GM19023 (cell line): Measurements from ENCODE around the gene STOM.
"Not testable (repeated sequence)": the region's sequence is repeated elsewhere in the genome, so short reads cannot be mapped to it uniquely, and the experiment has no call there.

ENCODE experiments used
- ATAC-seq: cut with Tn5 transposase; IDR thresholded peaks from one replicate; pipeline ENCODE4 v1.9.1; 2021; ENCODE audit warnings: mild to moderate bottlenecking, moderate library complexity; ENCODE audit not compliant: unreplicated experiment

STOM gene

DNA sequence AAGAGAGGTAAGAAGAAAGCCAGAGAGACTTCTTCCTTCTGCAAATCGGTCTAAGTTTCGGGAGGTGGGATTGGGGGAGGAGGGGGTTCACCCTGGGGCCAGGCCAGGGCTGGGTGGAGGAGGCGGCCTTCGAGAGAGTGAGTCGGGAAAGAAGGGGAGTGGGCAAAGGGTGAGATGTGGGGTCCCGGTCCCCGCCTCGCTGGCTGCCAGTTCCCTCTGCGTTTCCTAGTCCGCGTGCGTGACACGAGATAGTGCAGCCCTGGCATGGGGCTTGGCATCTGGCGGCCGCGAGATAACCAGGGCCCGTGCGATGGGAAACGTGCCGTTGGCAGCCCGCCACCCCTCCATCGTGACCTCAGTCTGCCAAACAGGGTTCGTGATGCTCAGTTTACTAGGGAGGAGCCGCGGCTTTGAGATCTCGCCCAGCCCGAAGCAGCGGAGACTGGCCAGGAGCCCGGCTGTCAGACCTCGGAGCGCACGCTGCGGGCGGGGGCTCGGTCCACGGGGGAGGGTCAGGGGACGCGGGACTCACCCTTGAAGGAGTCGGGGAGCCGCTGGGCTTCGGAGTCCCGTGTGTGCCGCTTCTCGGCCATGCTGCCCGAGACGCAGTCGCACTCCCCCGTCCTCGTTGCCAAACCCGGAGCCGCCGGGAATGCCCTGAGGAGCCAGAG, at the start of gene STOM:
Gene STOM, minus strand, starts transcription at position 656 of the 671 bp plus-strand sequence. Its CDS starts 63 bp downstream, at position 593.
- ATAC-seq, result peak; percentile 69

DNA sequence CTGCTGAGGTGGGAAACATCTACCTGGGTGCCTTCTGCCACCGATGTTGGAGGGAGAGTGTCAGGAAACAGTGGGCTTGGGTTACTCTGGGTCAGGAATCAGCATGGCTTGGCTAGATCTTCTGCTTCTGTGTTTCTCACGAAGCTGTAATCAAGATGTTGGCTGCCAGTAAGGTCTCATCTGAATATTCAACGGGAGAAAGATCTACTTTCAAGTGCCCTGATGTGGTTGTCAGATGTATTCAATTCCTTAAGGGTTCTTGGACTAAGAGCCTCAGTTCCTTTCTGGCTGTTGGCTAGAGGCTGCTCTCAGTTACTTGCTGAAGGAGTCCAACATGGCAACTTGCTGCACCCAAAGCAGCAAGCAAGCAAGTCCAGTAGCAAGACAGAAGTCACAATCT, 41.9 kb upstream of the STOM start:
- ATAC-seq, result no peak

DNA sequence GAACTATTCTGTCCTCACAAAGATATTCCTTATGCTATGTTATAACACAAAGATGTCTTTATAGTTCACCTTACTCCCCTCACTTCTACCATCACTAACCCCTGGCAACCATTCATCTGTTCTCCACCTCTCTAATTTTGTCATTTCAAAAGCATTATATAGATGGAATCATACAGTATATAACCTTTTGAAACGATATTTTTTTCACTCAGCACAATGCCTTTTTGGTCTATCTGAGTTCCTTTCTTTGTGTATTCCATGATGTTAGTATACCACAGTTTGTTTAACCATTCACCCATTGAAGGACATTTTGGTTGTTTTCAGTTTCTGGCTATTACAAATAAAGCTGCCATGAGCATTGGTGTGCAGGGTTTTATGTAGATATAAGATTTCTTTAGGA, 35.8 kb upstream of the STOM start:
- ATAC-seq, result no peak

DNA sequence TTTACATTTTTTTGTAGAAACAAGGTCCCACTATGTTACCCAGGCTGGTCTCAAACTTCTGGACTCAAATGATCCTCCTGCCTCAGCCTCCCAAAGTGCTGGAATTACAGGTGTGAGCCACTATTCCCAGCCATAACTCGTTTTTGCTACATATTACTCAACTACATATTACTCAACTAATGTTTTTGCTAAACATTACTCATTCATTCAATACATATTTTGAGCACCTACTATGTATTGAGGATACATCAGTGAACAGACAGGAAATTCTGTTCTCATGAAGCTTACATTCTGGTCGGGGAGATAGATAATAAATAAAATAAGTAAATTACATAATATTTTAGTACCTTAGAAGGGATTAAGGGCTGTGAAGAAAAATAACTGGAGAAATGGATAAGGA, 34.9 kb upstream of the STOM start:
- ATAC-seq, result no peak

GRCh38 chr9:121399883-121400607, 30.0 kb upstream of the STOM start:
- no peak for ATAC-seq

DNA sequence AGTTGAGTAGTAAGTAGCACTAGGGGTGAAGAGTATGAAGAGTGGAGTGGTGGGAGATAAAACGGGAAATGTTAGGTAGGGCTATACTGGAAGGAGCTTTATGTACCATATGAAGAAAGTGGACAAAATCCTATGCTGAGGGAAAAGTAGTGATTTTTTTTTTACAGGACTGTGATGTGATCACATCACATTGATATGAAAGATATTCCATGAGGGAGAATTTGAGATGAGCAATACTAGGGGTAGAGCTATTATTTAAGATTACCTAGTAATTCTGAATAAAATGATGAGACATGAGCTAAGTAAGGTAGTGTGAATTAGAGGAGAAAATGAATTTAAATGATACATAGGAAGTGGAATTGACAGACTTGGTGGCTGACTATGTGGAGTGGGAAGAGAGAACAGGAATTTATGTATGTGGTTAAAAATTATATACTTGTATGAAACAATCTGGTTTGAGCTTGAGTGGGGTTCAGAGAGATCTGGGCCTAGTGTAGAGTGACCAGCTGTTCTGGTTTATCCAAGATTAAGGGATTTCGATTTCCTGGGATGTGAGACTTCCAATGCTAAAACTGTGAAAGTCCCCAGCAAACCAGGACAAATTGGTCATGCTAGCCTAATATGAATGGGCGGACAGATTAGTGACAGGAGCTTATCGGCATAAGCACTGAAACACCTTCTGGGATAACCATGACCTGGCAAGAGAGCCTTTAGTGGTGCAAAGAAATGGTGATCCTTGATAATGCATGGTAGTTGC, 29.3 kb upstream of the STOM start:
- ATAC-seq, result no peak

- no peak for ATAC-seq
Observed at GRCh38 chr9:121398374-121398773, 28.3 kb upstream of the STOM start.

- ATAC-seq, result not testable (repeated sequence)
Observed at GRCh38 chr9:121397277-121397676, 27.2 kb upstream of the STOM start.

GRCh38 chr9:121395558-121395957, 25.5 kb upstream of the STOM start:
- no peak for ATAC-seq

DNA sequence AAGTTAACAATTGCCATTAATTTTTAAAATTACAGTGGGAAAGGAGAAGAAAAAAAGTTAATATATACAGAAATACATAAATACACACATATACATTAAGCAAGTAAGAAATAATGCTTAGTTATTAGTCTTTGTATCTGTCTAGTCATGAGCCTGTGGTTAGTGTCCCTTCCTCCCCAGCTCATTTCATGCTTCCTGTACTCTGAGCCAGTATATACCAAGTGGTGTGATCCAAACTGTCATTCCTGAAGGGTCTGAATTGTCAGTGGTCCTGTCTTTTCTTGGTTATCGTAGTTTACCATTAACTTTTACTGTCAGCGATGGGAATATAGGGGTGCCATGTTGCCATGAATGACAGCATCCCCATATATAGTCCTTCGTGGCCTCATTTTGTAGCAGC, 24.2 kb upstream of the STOM start:
- no peak for ATAC-seq

GRCh38 chr9:121393318-121393717, 23.3 kb upstream of the STOM start:
- no peak for ATAC-seq

DNA sequence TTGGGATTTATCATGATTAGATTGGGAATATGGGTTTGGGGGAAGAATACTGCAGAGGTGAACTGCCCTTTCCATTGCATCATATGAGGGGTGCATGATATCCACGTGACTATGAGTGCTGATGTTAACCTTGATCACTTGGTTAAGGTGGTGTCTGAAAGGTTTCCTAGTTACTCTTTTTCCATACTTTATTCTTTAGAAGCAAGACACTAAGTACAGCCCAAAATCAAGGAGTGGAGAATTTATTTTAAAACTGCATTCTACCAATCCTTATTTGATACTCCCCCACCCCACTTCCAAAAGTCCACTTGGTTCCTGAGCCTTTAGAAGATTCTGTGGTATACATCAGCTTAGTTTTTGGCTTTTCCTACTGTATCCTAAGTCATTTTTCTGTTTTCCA, 20.3 kb upstream of the STOM start:
- ATAC-seq, result no peak

GRCh38 chr9:121388140-121388905, 18.3 kb upstream of the STOM start:
- ATAC-seq, result no peak

DNA sequence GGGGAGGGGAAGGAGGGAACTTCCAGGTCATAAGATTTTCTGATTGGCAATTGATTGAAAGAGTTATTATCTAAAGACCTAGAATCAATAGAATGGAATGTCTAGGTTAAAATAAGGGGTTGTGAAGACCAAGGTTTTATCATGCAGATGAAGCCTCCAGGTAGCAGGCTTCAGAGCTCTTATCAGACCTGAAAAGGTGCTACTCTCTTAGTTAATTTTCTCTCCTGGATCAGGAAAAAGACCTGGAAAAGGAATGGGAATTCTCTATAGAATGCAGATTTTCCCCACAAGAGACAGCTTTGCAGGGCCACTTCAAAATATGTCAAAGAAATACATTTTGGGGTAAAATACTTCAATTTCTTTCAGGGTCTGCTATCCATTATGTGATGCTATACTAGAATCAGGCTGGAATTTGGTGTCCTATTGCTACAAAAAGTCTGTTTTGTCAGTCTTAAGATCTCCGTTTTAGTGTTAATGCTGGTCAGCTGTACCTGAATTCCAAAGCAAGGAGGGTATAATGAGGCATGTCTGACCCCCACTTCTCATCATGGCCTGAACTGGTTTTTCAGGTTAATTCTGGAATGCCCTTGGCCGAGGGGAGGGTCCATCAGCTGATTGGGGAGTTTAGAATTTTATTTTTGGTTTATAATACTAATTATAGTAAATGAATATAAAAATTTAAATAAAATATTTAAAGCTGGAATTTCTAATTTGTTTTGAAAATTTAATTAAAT, 16.6 kb upstream of the STOM start:
- no peak for ATAC-seq

- no peak for ATAC-seq
Observed at GRCh38 chr9:121383715-121384114, 13.7 kb upstream of the STOM start.

DNA sequence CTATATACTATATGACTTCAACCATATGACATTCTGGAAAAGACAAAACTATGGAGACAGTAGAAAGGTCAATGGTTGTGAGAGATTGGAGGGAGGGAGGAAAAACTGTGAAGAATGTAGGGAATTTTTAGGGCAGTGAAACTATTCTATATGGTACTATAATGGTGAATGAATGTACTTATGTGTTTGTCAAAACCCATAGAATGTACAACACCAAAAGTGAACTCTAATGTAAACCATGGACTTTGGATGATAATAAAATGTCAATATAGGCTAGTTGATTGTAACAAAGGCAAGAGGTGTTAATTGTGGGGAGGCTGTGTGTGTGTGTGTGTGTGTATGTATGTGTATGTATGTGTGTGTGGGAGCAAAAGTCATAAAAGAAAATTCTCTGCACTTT, 10.8 kb upstream of the STOM start:
- ATAC-seq, result no peak

- ATAC-seq, result no peak
Observed at GRCh38 chr9:121376214-121376830, 6.3 kb upstream of the STOM start.

DNA sequence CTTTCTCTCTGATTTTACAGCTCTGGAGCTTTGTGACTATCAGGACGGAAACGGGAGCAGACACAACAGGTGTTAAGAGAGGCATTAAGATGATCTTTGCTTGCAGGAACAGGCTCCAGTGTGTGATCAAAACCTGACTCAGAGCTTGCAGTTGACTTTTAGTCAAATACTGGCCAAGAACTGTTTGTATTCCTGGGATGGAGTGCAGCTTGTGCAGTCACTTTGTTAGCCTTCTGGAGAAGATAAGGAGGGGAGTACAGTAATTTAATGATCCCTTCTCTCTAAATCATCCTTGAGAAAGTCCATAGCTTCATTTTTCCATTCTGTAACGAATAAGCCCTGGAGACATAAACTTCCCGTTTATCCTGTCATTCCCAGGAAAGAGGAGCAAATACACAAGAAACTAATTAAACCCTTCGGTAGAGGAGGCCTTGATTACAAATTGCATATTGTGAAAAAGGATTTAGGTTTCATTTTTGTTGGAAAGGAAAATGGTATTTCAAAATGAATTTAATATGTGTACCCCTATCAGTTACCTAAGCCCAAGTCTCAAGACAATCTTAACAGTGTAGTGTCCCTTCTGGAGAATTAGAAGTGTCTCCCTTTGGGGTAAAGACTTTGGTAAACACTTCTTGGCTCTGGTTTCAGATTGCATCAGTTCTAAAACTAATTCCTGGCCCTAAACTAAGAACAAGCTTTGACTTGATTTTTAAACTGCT, 3.1 kb upstream of the STOM start:
- no peak for ATAC-seq

GRCh38 chr9:121372239-121373010, 2.4 kb upstream of the STOM start:
- ATAC-seq, result no peak
